K562 (cell line): ENCODE measurements around the gene WASF2. TPM values are rescaled to one million over a fixed set of nuclear protein-coding genes. Genes with fewer than 3 reads are reported as not detected.
A peak's percentile ranks its signal among the peaks of the same experiment; 100 is the strongest.

Experiments
- BDP1 ChIP-seq: IDR thresholded peaks from 3 replicates; pipeline ENCODE4 v1.6.1; 2011; ENCODE audit not compliant: insufficient read length, insufficient read depth
- DACH1 ChIP-seq: fragments of 450-650 bp; IDR thresholded peaks from 2 replicates; pipeline ENCODE4 v1.6.1; 2018; ENCODE audit not compliant: partially characterized antibody
- EP300 ChIP-seq: IDR thresholded peaks from 2 replicates; pipeline ENCODE4 v1.6.1; 2012; ENCODE audit warnings: low read length, improper control_type of control experiment
- GATAD2A ChIP-seq: fragments of 450-650 bp; IDR thresholded peaks from 2 replicates; pipeline ENCODE4 v1.6.1; 2017
- MTF1 ChIP-seq: fragments of 250-450 bp; sonication (Bioruptor Pico); IDR thresholded peaks from 2 replicates; pipeline ENCODE4 v1.9.0; 2021; ENCODE audit warnings: moderate library complexity, mild to moderate bottlenecking, inconsistent platforms, borderline replicate concordance
- PATZ1 ChIP-seq: fragments of 250-450 bp; sonication (Bioruptor Pico); IDR thresholded peaks from 2 replicates; pipeline ENCODE4 v1.5.0; 2020; ENCODE audit warnings: mild to moderate bottlenecking, borderline replicate concordance
- SMAD4 ChIP-seq: fragments of 250-450 bp; sonication (Bioruptor Pico); conservative IDR thresholded peaks from 2 replicates; pipeline ENCODE4 v1.8.0; 2021; ENCODE audit warnings: inconsistent platforms, mild to moderate bottlenecking, moderate library complexity
- SMC3 ChIP-seq: conservative IDR thresholded peaks from 2 replicates; pipeline ENCODE4 v1.6.1; 2011; ENCODE audit warnings: low read depth, low read length, improper control_type of control experiment; ENCODE audit not compliant: insufficient read depth
- SREBF1 ChIP-seq: fragments of 150-350 bp; IDR thresholded peaks from 2 replicates; pipeline ENCODE4 v1.6.1; 2014; ENCODE audit warnings: antibody characterized with exemption, low read depth, low read length, borderline replicate concordance
- ZMIZ1 ChIP-seq, 2 experiments: fragments of 150-350 bp in 1 of 2; IDR thresholded peaks; 2 replicates each; pipeline ENCODE4 v1.6.1; 2012 to 2016; ENCODE audit warnings: low read depth in 2 of 2, low read length in 2 of 2, mild to moderate bottlenecking in 1 of 2, moderate library complexity in 1 of 2
- polyA plus RNA-seq, 8 experiments: library from polyadenylated mRNA; depleted of rRNA in 4 of 8; stranded (reverse) in 5 of 8; unstranded in 3 of 8; fragments of >200 nt; fragmentation: Nextera tagmentation in 2 of 8; fragmentation: Illumina TruSeq in 1 of 8; extraction: Ambion mirVana in 2 of 8; extraction: Trizol in 1 of 8; gene quantifications; 2 replicates each; pipeline versions ENCODE4 v1.2.1 to v1.2.3, GENCODE V29; 2011 to 2014; ENCODE audit warnings: inconsistent platforms in 1 of 8, missing spikeins in 1 of 8
- total RNA-seq, 7 experiments: library from RNA; depleted of rRNA in 6 of 7; stranded (reverse); fragments of >200 nt in 6 of 7; fragmentation: Illumina TruSeq in 2 of 7; extraction: Trizol in 2 of 7; gene quantifications; 2 replicates each; pipeline versions ENCODE4 v1.2.1 to v1.2.3, GENCODE V29; 2011 to 2021; ENCODE audit warnings: low replicate concordance in 1 of 7
- TF ChIP-seq, protein P1 (sequence below): sonication (generic); formaldehyde crosslinking; IDR thresholded peaks from 2 replicates; pipeline ENCODE4 v1.8.0; 2022; ENCODE audit warnings: missing genetic modification reagents, mild to moderate bottlenecking, moderate library complexity, borderline replicate concordance
- TF ChIP-seq, protein P2 (sequence below): fragments of 450-650 bp; IDR thresholded peaks from 2 replicates; pipeline ENCODE4 v1.6.1; 2016; ENCODE audit warnings: borderline replicate concordance
- TF ChIP-seq, protein P3 (sequence below): IDR thresholded peaks from 2 replicates; pipeline ENCODE4 v1.6.1; 2012; ENCODE audit warnings: low read depth, low read length, improper control_type of control experiment, borderline replicate concordance

WASF2 gene
- total and polyA plus RNA-seq, 9 of the 15 experiments (the other 6 are each of a cell fraction or from before 2014, with no cell fraction given): 8.2 to 163 (median 31.2) TPM

DNA sequence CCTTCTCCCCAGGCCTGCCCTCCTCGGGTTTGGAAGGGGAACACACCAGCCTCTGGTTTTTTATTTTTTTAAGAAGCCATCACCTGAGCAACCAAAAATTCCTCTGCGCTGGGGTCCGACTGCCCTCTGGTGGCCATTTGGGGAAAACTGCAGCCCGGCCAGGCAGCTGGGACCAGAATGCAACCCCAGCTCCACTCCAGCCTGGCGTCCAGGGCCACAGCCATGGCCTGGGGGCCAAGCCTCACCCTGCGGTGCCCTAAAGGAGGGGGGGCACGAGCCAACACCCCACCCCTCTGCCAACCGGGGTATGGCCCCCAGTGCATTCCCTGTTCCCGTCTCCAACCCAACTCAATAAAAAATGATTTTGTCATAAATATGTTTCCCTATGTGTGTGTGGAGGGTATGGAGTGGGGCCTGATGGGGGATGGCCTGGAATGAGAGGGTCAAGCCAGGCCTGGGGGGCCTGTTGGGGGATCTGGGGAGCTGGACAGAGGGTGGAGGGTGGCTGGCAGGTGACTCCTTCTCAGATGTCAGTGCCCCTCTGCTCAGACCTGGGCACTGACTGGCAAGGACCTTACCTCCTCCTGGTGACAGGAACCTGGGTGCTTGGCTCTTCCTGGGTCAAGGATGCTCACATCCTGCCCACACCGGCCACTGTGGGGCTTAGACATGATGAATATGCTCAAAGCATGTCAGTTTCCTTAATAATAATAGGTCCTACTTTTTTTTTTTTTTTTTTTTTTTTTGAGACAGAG lies 94.3 kb downstream of the WASF2 start (continued):
- TF ChIP-seq, protein P1, sequence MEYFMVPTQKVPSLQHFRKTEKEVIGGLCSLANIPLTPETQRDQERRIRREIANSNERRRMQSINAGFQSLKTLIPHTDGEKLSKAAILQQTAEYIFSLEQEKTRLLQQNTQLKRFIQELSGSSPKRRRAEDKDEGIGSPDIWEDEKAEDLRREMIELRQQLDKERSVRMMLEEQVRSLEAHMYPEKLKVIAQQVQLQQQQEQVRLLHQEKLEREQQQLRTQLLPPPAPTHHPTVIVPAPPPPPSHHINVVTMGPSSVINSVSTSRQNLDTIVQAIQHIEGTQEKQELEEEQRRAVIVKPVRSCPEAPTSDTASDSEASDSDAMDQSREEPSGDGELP (CRISPR knock-in tag): peak; percentile 87
- no peak for TF ChIP-seq BDP1
- TF ChIP-seq, protein P2, sequence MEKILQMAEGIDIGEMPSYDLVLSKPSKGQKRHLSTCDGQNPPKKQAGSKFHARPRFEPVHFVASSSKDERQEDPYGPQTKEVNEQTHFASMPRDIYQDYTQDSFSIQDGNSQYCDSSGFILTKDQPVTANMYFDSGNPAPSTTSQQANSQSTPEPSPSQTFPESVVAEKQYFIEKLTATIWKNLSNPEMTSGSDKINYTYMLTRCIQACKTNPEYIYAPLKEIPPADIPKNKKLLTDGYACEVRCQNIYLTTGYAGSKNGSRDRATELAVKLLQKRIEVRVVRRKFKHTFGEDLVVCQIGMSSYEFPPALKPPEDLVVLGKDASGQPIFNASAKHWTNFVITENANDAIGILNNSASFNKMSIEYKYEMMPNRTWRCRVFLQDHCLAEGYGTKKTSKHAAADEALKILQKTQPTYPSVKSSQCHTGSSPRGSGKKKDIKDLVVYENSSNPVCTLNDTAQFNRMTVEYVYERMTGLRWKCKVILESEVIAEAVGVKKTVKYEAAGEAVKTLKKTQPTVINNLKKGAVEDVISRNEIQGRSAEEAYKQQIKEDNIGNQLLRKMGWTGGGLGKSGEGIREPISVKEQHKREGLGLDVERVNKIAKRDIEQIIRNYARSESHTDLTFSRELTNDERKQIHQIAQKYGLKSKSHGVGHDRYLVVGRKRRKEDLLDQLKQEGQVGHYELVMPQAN: no peak
- TF ChIP-seq PATZ1 (CRISPR knock-in tag): no peak
- peak; percentile 59; the same call in 1 of the 2 replicates for TF ChIP-seq SREBF1
- TF ChIP-seq, protein P3, sequence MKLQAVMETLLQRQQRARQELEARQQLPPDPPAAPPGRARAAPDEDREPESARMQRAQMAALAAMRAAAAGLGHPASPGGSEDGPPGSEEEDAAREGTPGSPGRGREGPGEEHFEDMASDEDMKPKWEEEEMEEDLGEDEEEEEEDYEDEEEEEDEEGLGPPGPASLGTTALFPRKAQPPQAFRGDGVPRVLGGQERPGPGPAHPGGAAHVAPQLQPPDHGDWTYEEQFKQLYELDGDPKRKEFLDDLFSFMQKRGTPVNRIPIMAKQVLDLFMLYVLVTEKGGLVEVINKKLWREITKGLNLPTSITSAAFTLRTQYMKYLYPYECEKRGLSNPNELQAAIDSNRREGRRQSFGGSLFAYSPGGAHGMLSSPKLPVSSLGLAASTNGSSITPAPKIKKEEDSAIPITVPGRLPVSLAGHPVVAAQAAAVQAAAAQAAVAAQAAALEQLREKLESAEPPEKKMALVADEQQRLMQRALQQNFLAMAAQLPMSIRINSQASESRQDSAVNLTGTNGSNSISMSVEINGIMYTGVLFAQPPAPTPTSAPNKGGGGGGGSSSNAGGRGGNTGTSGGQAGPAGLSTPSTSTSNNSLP: peak; percentile 48; the same call in 1 of the 2 replicates
- no peak for TF ChIP-seq DACH1
- no peak for TF ChIP-seq GATAD2A
- peak; percentile 93 for TF ChIP-seq SMC3
- TF ChIP-seq EP300: no peak
- TF ChIP-seq ZMIZ1 (IDR thresholded peaks at IDR 0.05; ENCODE audit: low read depth in 2 of 2, low read length in 2 of 2): no peak
- TF ChIP-seq MTF1: no peak
- 0 out of 2 replicates have a peak, but pooled peaks have one; percentile 20 for TF ChIP-seq SMAD4 (CRISPR knock-in tag)
